Activated CD4-positive, alpha-beta T cell treated with anti-CD3 and anti-CD28 coated beads, Interleukin-2, amount 50 U/mL, for 24 hours (primary cell): Measurements from ENCODE around the gene FRMD5.

Experiments used
- DNase-seq, 2 donors: peaks; one replicate each; pipeline ENCODE4 v3.0.0-alpha.2; 2020; ENCODE audit warnings: low read depth in 1 of 2, low spot score in 1 of 2

Gene FRMD5

GRCh38 chr15:43931790-43932435 lies 263.2 kb downstream of the FRMD5 start:
- DNase-seq = no peak

GRCh38 chr15:43931119-43931518 lies 264.0 kb downstream of the FRMD5 start:
- DNase-seq = no peak

- no peak for DNase-seq
Observed at GRCh38 chr15:43930556-43930955, 264.5 kb downstream of the FRMD5 start.

GRCh38 chr15:43930079-43930478 lies 265.0 kb downstream of the FRMD5 start:
- DNase-seq = no peak

- no peak for DNase-seq
Observed at GRCh38 chr15:43928152-43928551, 266.9 kb downstream of the FRMD5 start.

- no peak for DNase-seq
Observed at GRCh38 chr15:43927203-43927602, 267.9 kb downstream of the FRMD5 start.

- no peak for DNase-seq
Observed at GRCh38 chr15:43923553-43923952, 271.5 kb downstream of the FRMD5 start.

- DNase-seq = no peak
Observed at GRCh38 chr15:43922021-43922420, 273.1 kb downstream of the FRMD5 start.

- DNase-seq = no peak
Observed at GRCh38 chr15:43920815-43921214, 274.3 kb downstream of the FRMD5 start.

GRCh38 chr15:43920254-43920600 lies 274.8 kb downstream of the FRMD5 start:
- DNase-seq = no peak

- no peak for DNase-seq
Observed at GRCh38 chr15:43919540-43920253, 275.4 kb downstream of the FRMD5 start.

GRCh38 chr15:43918717-43919116 lies 276.4 kb downstream of the FRMD5 start:
- DNase-seq = no peak

GRCh38 chr15:43916326-43916660 lies 278.8 kb downstream of the FRMD5 start:
- DNase-seq = no peak

- DNase-seq = no peak
Observed at GRCh38 chr15:43915631-43916325, 279.3 kb downstream of the FRMD5 start.

- DNase-seq = no peak
Observed at GRCh38 chr15:43913941-43914340, 281.1 kb downstream of the FRMD5 start.

- DNase-seq = no peak
Observed at GRCh38 chr15:43913026-43913780, 281.9 kb downstream of the FRMD5 start.

- DNase-seq = no peak
Observed at GRCh38 chr15:43912208-43912607, 282.9 kb downstream of the FRMD5 start.

- no peak for DNase-seq
Observed at GRCh38 chr15:43911235-43911781, 283.8 kb downstream of the FRMD5 start.

- no peak for DNase-seq
Observed at GRCh38 chr15:43908516-43909050, 286.5 kb downstream of the FRMD5 start.

GRCh38 chr15:43905755-43906154 lies 289.3 kb downstream of the FRMD5 start:
- DNase-seq = no peak

- DNase-seq = peak; percentile 21 to 57
Observed at GRCh38 chr15:43903864-43904290, 291.2 kb downstream of the FRMD5 start.
